Epithelial cell of proximal tubule (primary cell): Measurements from ENCODE around the gene HPF1. TPM values are rescaled to one million over a fixed set of nuclear protein-coding genes. Genes with fewer than 3 reads are reported as not detected.

Experiments
- DNase-seq: peaks from one replicate; pipeline ENCODE4 v3.0.0-alpha.2; 2011; ENCODE audit warnings: low read depth
- H3K4me3 ChIP-seq: 2 replicates; pipeline ENCODE4 v1.5.1; 2011; ENCODE audit warnings: low read depth, mild to moderate bottlenecking, low read length
- CTCF ChIP-seq: conservative IDR thresholded peaks from 2 replicates; pipeline ENCODE4 v1.5.1; 2012; ENCODE audit warnings: low read depth, mild to moderate bottlenecking, low read length
- total RNA-seq: library from RNA; depleted of rRNA; stranded (reverse); fragments of >200 nt; gene quantifications from 2 replicates; pipeline ENCODE4 v1.2.3, GENCODE V29; 2015

Gene HPF1
- total RNA-seq, 1 donor from 2014 or later, result 58.2 TPM

DNA sequence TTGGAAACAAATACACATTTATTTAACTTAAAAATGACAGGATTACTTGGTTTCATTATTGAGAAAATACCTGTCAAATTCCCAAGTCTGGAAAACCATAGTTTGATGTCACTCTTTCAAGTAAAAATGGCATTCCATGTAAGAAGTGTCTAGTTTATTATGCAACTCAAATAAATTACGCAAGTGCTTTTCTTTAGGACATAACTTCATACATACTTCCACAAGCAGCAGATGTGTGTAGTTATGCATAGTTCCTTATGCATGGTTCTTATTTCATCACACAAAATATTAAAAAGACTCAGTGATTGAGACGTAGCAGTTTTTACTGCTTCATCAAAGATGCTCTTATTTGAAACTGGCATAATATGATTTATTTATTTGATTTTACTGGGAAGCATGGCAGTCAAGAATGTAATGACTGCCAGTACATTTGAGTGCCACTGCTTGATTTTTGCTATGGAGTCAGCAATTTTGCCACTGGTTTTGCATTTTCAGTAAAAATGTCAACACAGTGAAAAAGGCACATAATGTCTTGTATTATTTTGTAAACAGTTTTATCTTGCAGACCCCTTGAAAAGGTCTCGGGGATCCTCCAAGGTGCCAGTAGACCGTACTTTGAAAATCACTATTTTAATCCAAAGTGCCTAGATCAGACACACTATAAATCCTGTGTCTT lies 75.2 kb downstream of the HPF1 start:
- TF ChIP-seq CTCF, result no peak
- no peak overlapping the region for H3K4me3 ChIP-seq
- DNase-seq, result no peak

Other genes starting within 250 kb of the HPF1 start
- gene NEK1, start 145.4 kb downstream of the HPF1 start, total RNA-seq, result 5.9 and 8.0 TPM in 2 replicates
- gene CLCN3, start 137.4 kb downstream of the HPF1 start, total RNA-seq, result 27.6 and 31.3 TPM in 2 replicates